Measurements from ENCODE around the gene EFEMP1.

Gene EFEMP1

GRCh38 chr2:55846426-55846825 is 77.2 kb downstream of the EFEMP1 start:
- no peak for DNase-seq (ENCODE audit: low read depth)
- no peak overlapping the region for H3K4me3 ChIP-seq (ENCODE audit: low read depth, low read length)
- TF ChIP-seq MAX (IDR thresholded peaks at IDR 0.05; ENCODE audit: low read depth, low read length), result no peak
- no peak for TF ChIP-seq POLR2A (IDR thresholded peaks at IDR 0.05; ENCODE audit: extremely low read depth, insufficient read length)
- no peak for TF ChIP-seq MYC (IDR thresholded peaks at IDR 0.05; ENCODE audit: low read depth, low read length)
- TF ChIP-seq CTCF (IDR thresholded peaks at IDR 0.05; ENCODE audit: low read depth, low read length), result no peak

GRCh38 chr2:55844986-55845385 is 78.6 kb downstream of the EFEMP1 start:
- no peak overlapping the region for H3K4me3 ChIP-seq (ENCODE audit: low read depth, low read length)
- TF ChIP-seq MAX (IDR thresholded peaks at IDR 0.05; ENCODE audit: low read depth, low read length) (no peak), CTCF (IDR thresholded peaks at IDR 0.05; ENCODE audit: low read depth, low read length) (no peak), MYC (IDR thresholded peaks at IDR 0.05; ENCODE audit: low read depth, low read length) (no peak), POLR2A (IDR thresholded peaks at IDR 0.05; ENCODE audit: extremely low read depth, insufficient read length) (no peak)
- no peak for DNase-seq (ENCODE audit: low read depth)

GRCh38 chr2:55843994-55844345 is 79.6 kb downstream of the EFEMP1 start:
- no peak for DNase-seq (ENCODE audit: low read depth)
- no peak overlapping the region for H3K4me3 ChIP-seq (ENCODE audit: low read depth, low read length)
- TF ChIP-seq POLR2A (IDR thresholded peaks at IDR 0.05; ENCODE audit: extremely low read depth, insufficient read length), result no peak
- no peak for TF ChIP-seq MYC (IDR thresholded peaks at IDR 0.05; ENCODE audit: low read depth, low read length)
- TF ChIP-seq CTCF (IDR thresholded peaks at IDR 0.05; ENCODE audit: low read depth, low read length), result no peak
- no peak for TF ChIP-seq MAX (IDR thresholded peaks at IDR 0.05; ENCODE audit: low read depth, low read length)

GRCh38 chr2:55843096-55843993 is 80.2 kb downstream of the EFEMP1 start:
- H3K4me3 ChIP-seq (ENCODE audit: low read depth, low read length), result no peak overlapping the region
- no peak for TF ChIP-seq MYC (IDR thresholded peaks at IDR 0.05; ENCODE audit: low read depth, low read length)
- no peak for TF ChIP-seq CTCF (IDR thresholded peaks at IDR 0.05; ENCODE audit: low read depth, low read length)
- no peak for TF ChIP-seq MAX (IDR thresholded peaks at IDR 0.05; ENCODE audit: low read depth, low read length)
- no peak for TF ChIP-seq POLR2A (IDR thresholded peaks at IDR 0.05; ENCODE audit: extremely low read depth, insufficient read length)
- no peak for DNase-seq (ENCODE audit: low read depth)

GRCh38 chr2:55842046-55842445 is 81.5 kb downstream of the EFEMP1 start:
- no peak for TF ChIP-seq POLR2A (IDR thresholded peaks at IDR 0.05; ENCODE audit: extremely low read depth, insufficient read length)
- no peak for TF ChIP-seq MYC (IDR thresholded peaks at IDR 0.05; ENCODE audit: low read depth, low read length)
- TF ChIP-seq CTCF (IDR thresholded peaks at IDR 0.05; ENCODE audit: low read depth, low read length), result no peak
- no peak for TF ChIP-seq MAX (IDR thresholded peaks at IDR 0.05; ENCODE audit: low read depth, low read length)
- DNase-seq (ENCODE audit: low read depth), result no peak

More at GRCh38 chr2:55842046-55842445, 81.5 kb downstream of the EFEMP1 start:
- no peak overlapping the region for H3K4me3 ChIP-seq (ENCODE audit: low read depth, low read length)

All from NB4 (cell line).